A549 (cell line): ENCODE results near the gene PPIE. TPM values are rescaled to one million over a fixed set of nuclear protein-coding genes. Genes with fewer than 3 reads are reported as not detected.

ENCODE experiments used
- ATAC-seq, 2 experiments: fragments of 200-7000 bp in 1 of 2; fragments of >200 bp in 1 of 2; cut with Nextera tagmentation in 1 of 2; cut with Tn5 transposase in 1 of 2; 3 replicates each; pipeline versions ENCODE4 v1.8.0 to v1.9.1; 2018 to 2020; ENCODE audit warnings: mild to moderate bottlenecking in 1 of 2, moderate library complexity in 1 of 2
- CTCF ChIA-PET: fragments of 300-600 bp; sonication (Branson Sonifier 250); formaldehyde crosslinking; extraction: SDS; loops from one replicate; lab custom pipeline; 2021; ENCODE audit warnings: antibody characterized with exemption, inconsistent platforms; lab: Yijun Ruan, JAX
- POLR2A ChIA-PET: fragments of 350-600 bp; formaldehyde crosslinking; extraction: SDS; loops from one replicate; lab custom pipeline; 2021; ENCODE audit warnings: antibody characterized with exemption, inconsistent platforms; lab: Yijun Ruan, JAX
- DNase-seq, 2 experiments: peaks; one replicate each; pipeline versions ENCODE4 v3.0.0 to v3.0.0-alpha.2; 2011 to 2016; ENCODE audit warnings: low read depth in 1 of 2, low spot score in 1 of 2
- FAIRE-seq: peaks from 2 replicates; lab custom pipeline; 2011; peaks lifted over from hg19 to GRCh38; lab: Jason Lieb, UNC
- H3K27ac ChIP-seq, 2 experiments: fragments of >200 bp; sonication (Bioruptor Twin); formaldehyde crosslinking; 3 replicates each; pipeline ENCODE4 v1.5.1; 2016 to 2017
- H3K4me1 ChIP-seq: fragments of >200 bp; sonication (Bioruptor Twin); formaldehyde crosslinking; 3 replicates; pipeline ENCODE4 v1.6.1; 2016
- H3K4me2 ChIP-seq: fragments of >200 bp; sonication (Bioruptor Twin); formaldehyde crosslinking; 3 replicates; pipeline ENCODE4 v1.6.1; 2016
- H3K4me3 ChIP-seq: fragments of >200 bp; sonication (Bioruptor Twin); formaldehyde crosslinking; 3 replicates; pipeline ENCODE4 v1.5.1; 2016
- H3K9me3 ChIP-seq: fragments of >200 bp; sonication (Bioruptor Twin); formaldehyde crosslinking; 3 replicates; pipeline ENCODE4 v1.6.1; 2016
- ATOH8 ChIP-seq: fragments of 250-450 bp; sonication (Bioruptor Pico); IDR thresholded peaks from 2 replicates; pipeline ENCODE4 v1.5.0; 2020; ENCODE audit warnings: low read depth, mild to moderate bottlenecking, moderate library complexity
- CEBPB ChIP-seq, 2 experiments: fragments of >200 bp in 1 of 2; sonication (Bioruptor Twin) in 1 of 2; formaldehyde crosslinking in 1 of 2; IDR thresholded peaks; 2 replicates each; pipeline ENCODE4 v1.6.1; 2012 to 2016
- EHF ChIP-seq: fragments of 250-450 bp; sonication (Bioruptor Pico); IDR thresholded peaks from 2 replicates; pipeline ENCODE4 v1.5.0; 2020; ENCODE audit warnings: mild to moderate bottlenecking
- FOSL2 ChIP-seq, 2 experiments: fragments of 450-650 bp in 1 of 2; fragments of >200 bp in 1 of 2; sonication (Bioruptor Twin) in 1 of 2; formaldehyde crosslinking; IDR thresholded peaks; 2 replicates each; pipeline versions ENCODE4 v1.5.0 to v1.6.1; 2016 to 2020; ENCODE audit warnings: mild to moderate bottlenecking in 1 of 2, moderate library complexity in 1 of 2
- FOXS1 ChIP-seq: fragments of 250-450 bp; sonication (Bioruptor Pico); IDR thresholded peaks from 2 replicates; pipeline ENCODE4 v1.5.0; 2020; ENCODE audit warnings: mild to moderate bottlenecking, moderate library complexity
- HES2 ChIP-seq: fragments of >200 bp; sonication (Bioruptor Twin); formaldehyde crosslinking; IDR thresholded peaks from 2 replicates; pipeline ENCODE4 v1.6.1; 2016
- HEYL ChIP-seq: fragments of 250-450 bp; sonication (Bioruptor Pico); IDR thresholded peaks from 2 replicates; pipeline ENCODE4 v1.8.0; 2021; ENCODE audit warnings: mild to moderate bottlenecking, moderate library complexity
- HOXB5 ChIP-seq: fragments of 250-450 bp; sonication (Bioruptor Pico); IDR thresholded peaks from 2 replicates; pipeline ENCODE4 v1.5.0; 2020; ENCODE audit warnings: mild to moderate bottlenecking, moderate library complexity
- JUN ChIP-seq, 2 experiments: fragments of >200 bp; sonication (Bioruptor Twin); formaldehyde crosslinking; IDR thresholded peaks; 2 replicates in 1 of 2; 3 replicates in 1 of 2; pipeline ENCODE4 v1.6.1; 2016 to 2017
- JUNB ChIP-seq: fragments of >200 bp; sonication (Bioruptor Twin); formaldehyde crosslinking; IDR thresholded peaks from 2 replicates; pipeline ENCODE4 v1.6.1; 2016
- KDM1A ChIP-seq: fragments of 200-600 bp; sonication (generic); IDR thresholded peaks from 2 replicates; pipeline ENCODE4 v1.6.1; 2016; ENCODE audit warnings: low read depth, mild to moderate bottlenecking
- MAZ ChIP-seq: fragments of 150-350 bp; IDR thresholded peaks from 2 replicates; pipeline ENCODE4 v1.6.1; 2014; ENCODE audit warnings: antibody characterized with exemption, low read depth, low read length, borderline replicate concordance
- MYC ChIP-seq: IDR thresholded peaks from 2 replicates; pipeline ENCODE4 v1.6.1; 2012; ENCODE audit warnings: mild to moderate bottlenecking, inconsistent platforms, low read length, improper control_type of control experiment, borderline replicate concordance
- NFE2L2 ChIP-seq: fragments of 150-350 bp; conservative IDR thresholded peaks from 2 replicates; pipeline ENCODE4 v1.6.1; 2014; ENCODE audit warnings: low read length
- NPAS2 ChIP-seq: fragments of 250-450 bp; sonication (Bioruptor Pico); IDR thresholded peaks from 2 replicates; pipeline ENCODE4 v1.8.0; 2022; ENCODE audit warnings: mild to moderate bottlenecking, moderate library complexity, borderline replicate concordance
- PHF8 ChIP-seq: fragments of 200-600 bp; sonication (generic); IDR thresholded peaks from 2 replicates; pipeline ENCODE4 v1.6.1; 2016; ENCODE audit warnings: low read depth, mild to moderate bottlenecking, antibody characterized with exemption, moderate library complexity, borderline replicate concordance
- RAD21 ChIP-seq, 2 experiments: fragments of >200 bp in 1 of 2; sonication (Bioruptor Twin) in 1 of 2; formaldehyde crosslinking in 1 of 2; IDR thresholded peaks in 1 of 2; conservative IDR thresholded peaks in 1 of 2; 2 replicates in 1 of 2; 3 replicates in 1 of 2; pipeline ENCODE4 v1.6.1; 2012 to 2018; ENCODE audit warnings: inconsistent platforms in 1 of 2
- RARB ChIP-seq: fragments of 250-450 bp; sonication (Bioruptor Pico); IDR thresholded peaks from 2 replicates; pipeline ENCODE4 v1.8.0; 2021; ENCODE audit warnings: mild to moderate bottlenecking, moderate library complexity
- RCOR1 ChIP-seq: fragments of 150-350 bp; IDR thresholded peaks from 2 replicates; pipeline ENCODE4 v1.6.1; 2014; ENCODE audit warnings: antibody characterized with exemption, low read length, low read depth
- REST ChIP-seq: fragments of 200-600 bp; sonication (generic); IDR thresholded peaks from 2 replicates; pipeline ENCODE4 v1.6.1; 2016; ENCODE audit warnings: antibody characterized with exemption, mild to moderate bottlenecking, moderate library complexity
- ZC3H11A ChIP-seq: fragments of 450-650 bp; IDR thresholded peaks from 2 replicates; pipeline ENCODE4 v1.6.1; 2014; ENCODE audit warnings: antibody characterized with exemption, mild to moderate bottlenecking
- ZSCAN20 ChIP-seq: fragments of 250-450 bp; sonication (Bioruptor Pico); IDR thresholded peaks from 2 replicates; pipeline ENCODE4 v1.8.0; 2022; ENCODE audit warnings: mild to moderate bottlenecking, moderate library complexity
- WGBS: methylation state at CpG from one replicate; pipeline ENCODE4 v1.1.6; 2017; ENCODE audit errors: missing lambda C conversion rate; 5-methylcytosine and 5-hydroxymethylcytosine counted together
- polyA plus RNA-seq, 4 experiments: library from polyadenylated mRNA; depleted of rRNA in 3 of 4; stranded (reverse); fragments of >200 nt; fragmentation: RNase III in 1 of 4; extraction: RNeasy Plus Mini Kit Qiagen cat#74134 plus additional on column Dnase treatment in 1 of 4; gene quantifications; 2 replicates in 3 of 4; 3 replicates in 1 of 4; pipeline ENCODE4 v1.2.3, GENCODE V29; 2011 to 2017
- TF ChIP-seq, protein P1 (sequence below): fragments of >200 bp; sonication (Bioruptor Twin); formaldehyde crosslinking; IDR thresholded peaks from 3 replicates; pipeline ENCODE4 v1.6.1; 2016
- TF ChIP-seq, protein P2 (sequence below): IDR thresholded peaks from 2 replicates; pipeline ENCODE4 v1.6.1; 2012
- TF ChIP-seq, protein P3 (sequence below): fragments of 150-350 bp; IDR thresholded peaks from 2 replicates; pipeline ENCODE4 v1.6.1; 2014; ENCODE audit warnings: low read depth, mild to moderate bottlenecking, low read length

PPIE gene
- polyA plus RNA-seq, 2 of the 4 experiments (the other 2 are of a cell fraction): 46.6 to 75.6 TPM

DNA sequence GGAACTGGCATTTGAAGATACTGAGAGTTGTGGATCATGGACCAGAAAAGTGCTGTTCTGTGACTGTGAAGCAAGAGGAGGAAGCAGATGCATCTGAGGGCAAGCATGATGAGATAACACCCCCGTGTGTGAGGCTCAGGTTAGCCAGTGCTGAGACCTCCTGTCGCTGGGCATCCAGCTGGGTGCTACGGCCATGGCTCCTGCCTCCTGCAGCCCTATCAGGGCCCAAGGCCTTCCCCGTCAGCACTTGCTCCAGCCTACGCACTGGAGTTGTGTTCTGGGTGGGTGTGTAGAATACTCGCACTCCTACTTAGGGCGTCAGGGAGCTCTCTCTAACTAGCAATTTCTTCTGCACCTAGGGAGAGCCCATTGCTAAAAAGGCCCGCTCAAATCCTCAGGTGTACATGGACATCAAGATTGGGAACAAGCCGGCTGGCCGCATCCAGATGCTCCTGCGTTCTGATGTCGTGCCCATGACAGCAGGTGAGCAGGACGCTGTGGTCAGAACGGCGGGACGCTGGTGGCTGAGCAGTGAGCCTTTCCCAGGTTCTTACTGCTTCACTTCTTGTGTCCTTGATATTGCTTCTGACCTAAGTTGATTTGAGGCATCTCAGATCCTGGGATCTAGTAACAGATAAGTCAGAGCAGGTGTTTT, 6.5 kb downstream of the PPIE start:
- Histone ChIP-seq H3K4me2 (no peak overlapping the region), H3K4me1 (peaks cover 4% of the 10 kb centered on the region; the same call in 2 of the 3 replicates), H3K27ac (no peak overlapping the region), H3K4me3 (no peak overlapping the region), H3K9me3 (no peaks in the 10 kb centered on the region)
- POLR2A ChIA-PET: no interaction called here
- CTCF ChIA-PET: interaction anchor here (1.2 kb wide), 1 partner anchor 17 kb away, joined by 3 read pairs; no protein-coding TSS in a partner anchor
- FAIRE-seq (no peak), ATAC-seq (no peak), DNase-seq (no peak)
- 96% methylated on average over 16 of the region's 16 CpGs for WGBS
- TF ChIP-seq FOSL2 (IDR thresholded peaks at IDR 0.05) (no peak), FOSL2 (CRISPR knock-in tag; IDR thresholded peaks at IDR 0.05) (no peak), FOXS1 (CRISPR knock-in tag) (no peak), ZSCAN20 (CRISPR knock-in tag) (no peak), MYC (no peak), CEBPB (IDR thresholded peaks at IDR 0.05) (no peak), HES2 (no peak), RARB (no peak), HEYL (CRISPR knock-in tag) (no peak), NFE2L2 (no peak), ZC3H11A (no peak), RCOR1 (no peak), RAD21 (conservative IDR thresholded peaks at IDR 0.05 in 1 of 2, IDR thresholded peaks at IDR 0.05 in 1 of 2) (no peak)
- TF ChIP-seq, protein P1, sequence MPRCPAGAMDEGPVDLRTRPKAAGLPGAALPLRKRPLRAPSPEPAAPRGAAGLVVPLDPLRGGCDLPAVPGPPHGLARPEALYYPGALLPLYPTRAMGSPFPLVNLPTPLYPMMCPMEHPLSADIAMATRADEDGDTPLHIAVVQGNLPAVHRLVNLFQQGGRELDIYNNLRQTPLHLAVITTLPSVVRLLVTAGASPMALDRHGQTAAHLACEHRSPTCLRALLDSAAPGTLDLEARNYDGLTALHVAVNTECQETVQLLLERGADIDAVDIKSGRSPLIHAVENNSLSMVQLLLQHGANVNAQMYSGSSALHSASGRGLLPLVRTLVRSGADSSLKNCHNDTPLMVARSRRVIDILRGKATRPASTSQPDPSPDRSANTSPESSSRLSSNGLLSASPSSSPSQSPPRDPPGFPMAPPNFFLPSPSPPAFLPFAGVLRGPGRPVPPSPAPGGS: no peak

- ChIA-PET POLR2A (no interaction called here), CTCF (no interaction called here)
- H3K27ac ChIP-seq: no peak overlapping the region
- no peaks in the 10 kb centered on the region for H3K4me1 ChIP-seq
- ATAC-seq: no peak
- DNase-seq: no peak
- no peak for FAIRE-seq
- no peak overlapping the region for H3K4me2 ChIP-seq
- 91% methylated on average over 7 of the region's 7 CpGs for WGBS
- no peak overlapping the region for H3K4me3 ChIP-seq
- no peaks in the 10 kb centered on the region for H3K9me3 ChIP-seq
- TF ChIP-seq PHF8 (no peak), ZSCAN20 (CRISPR knock-in tag) (no peak), HES2 (no peak), JUNB (no peak), MAZ (no peak), KDM1A (no peak), RARB (no peak), ATOH8 (CRISPR knock-in tag) (no peak), CEBPB (IDR thresholded peaks at IDR 0.05) (no peak), HOXB5 (CRISPR knock-in tag) (no peak), REST (no peak), NPAS2 (CRISPR knock-in tag) (no peak), JUN (IDR thresholded peaks at IDR 0.05) (no peak), FOSL2 (IDR thresholded peaks at IDR 0.05) (no peak), FOSL2 (CRISPR knock-in tag; IDR thresholded peaks at IDR 0.05) (no peak), EHF (CRISPR knock-in tag) (no peak)
- TF ChIP-seq, protein P2, sequence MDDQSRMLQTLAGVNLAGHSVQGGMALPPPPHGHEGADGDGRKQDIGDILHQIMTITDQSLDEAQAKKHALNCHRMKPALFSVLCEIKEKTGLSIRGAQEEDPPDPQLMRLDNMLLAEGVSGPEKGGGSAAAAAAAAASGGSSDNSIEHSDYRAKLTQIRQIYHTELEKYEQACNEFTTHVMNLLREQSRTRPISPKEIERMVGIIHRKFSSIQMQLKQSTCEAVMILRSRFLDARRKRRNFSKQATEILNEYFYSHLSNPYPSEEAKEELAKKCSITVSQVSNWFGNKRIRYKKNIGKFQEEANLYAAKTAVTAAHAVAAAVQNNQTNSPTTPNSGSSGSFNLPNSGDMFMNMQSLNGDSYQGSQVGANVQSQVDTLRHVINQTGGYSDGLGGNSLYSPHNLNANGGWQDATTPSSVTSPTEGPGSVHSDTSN: no peak
- TF ChIP-seq, protein P3, sequence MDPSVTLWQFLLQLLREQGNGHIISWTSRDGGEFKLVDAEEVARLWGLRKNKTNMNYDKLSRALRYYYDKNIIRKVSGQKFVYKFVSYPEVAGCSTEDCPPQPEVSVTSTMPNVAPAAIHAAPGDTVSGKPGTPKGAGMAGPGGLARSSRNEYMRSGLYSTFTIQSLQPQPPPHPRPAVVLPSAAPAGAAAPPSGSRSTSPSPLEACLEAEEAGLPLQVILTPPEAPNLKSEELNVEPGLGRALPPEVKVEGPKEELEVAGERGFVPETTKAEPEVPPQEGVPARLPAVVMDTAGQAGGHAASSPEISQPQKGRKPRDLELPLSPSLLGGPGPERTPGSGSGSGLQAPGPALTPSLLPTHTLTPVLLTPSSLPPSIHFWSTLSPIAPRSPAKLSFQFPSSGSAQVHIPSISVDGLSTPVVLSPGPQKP: no peak
Measured at GRCh38 chr1:39751595-39751994, 12.9 kb downstream of the PPIE start.
